ENCODE results near the gene PIAS4.

PIAS4 gene

DNA sequence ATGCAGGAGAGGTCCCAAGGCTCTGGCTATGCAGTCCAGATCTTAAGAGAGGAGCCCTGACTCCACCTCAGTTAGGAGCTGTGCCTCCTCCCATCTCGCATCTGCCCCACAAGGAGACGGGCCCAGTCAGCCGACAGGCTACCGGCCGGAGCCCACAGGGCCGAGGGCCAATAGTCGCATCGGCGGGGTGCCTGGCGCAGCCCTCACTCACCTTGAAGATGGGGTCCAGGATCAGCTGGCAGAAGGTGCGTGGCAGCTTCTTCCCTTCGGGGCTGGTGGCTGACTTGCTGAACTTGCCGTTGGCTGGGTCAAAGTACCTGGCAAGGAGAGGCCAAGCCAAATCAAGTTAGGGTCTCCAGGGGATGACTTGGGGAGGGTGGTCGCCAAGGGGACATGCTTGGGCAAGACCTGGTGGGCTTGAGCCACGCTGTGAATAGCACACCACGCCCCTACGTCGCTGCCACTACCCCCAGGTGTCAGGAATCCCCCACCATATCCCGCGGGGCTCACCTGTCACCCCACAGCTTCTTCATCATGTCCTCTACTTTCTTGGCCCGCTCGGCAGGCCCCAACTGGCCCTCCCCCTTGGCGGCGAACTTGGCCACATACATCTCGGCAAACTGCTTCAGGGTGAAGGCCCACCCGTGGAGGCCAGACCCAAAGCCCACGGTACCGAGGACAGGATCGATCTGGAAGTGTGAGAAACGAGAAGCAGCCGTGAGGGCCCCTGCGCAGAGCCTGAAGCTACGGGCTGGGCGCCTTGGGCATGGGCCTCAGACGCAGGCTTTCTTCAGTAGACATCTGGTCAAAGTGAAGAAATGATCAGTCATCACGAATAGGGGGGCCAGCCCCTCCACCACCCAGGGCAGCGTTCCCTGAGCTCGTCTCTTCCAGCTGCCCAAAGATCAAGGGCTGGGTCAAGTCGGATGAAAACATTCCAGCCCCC lies 25.5 kb upstream of the PIAS4 start:
- no peaks in the 10 kb centered on the region for H3K9me3 ChIP-seq
- H3K4me3 ChIP-seq, result no peak overlapping the region
- no peak for DNase-seq (ENCODE audit: low spot score in 2 of 2)
- H3K4me1 ChIP-seq, result peaks cover 17% of the 10 kb centered on the region
- in situ Hi-C loops (cut with MboI; ENCODE audit: low sequenced_read_pairs), result no loop called here
- peaks cover 82% of the 10 kb centered on the region for H3K36me3 ChIP-seq (replicated peaks)
- H3K27me3 ChIP-seq (ENCODE audit: low read depth), result no peaks in the 10 kb centered on the region

GRCh38 chr19:3982701-3983541 lies 24.6 kb upstream of the PIAS4 start:
- in situ Hi-C loops (cut with MboI; ENCODE audit: low sequenced_read_pairs), result no loop called here

GRCh38 chr19:3983542-3983914 lies 24.0 kb upstream of the PIAS4 start:
- Histone ChIP-seq H3K9me3 (no peaks in the 10 kb centered on the region), H3K36me3 (replicated peaks) (peaks cover 67% of the 10 kb centered on the region), H3K27me3 (ENCODE audit: low read depth) (no peaks in the 10 kb centered on the region), H3K4me3 (peak overlapping the region; percentile 95), H3K4me1 (peaks cover 27% of the 10 kb centered on the region)
- in situ Hi-C loops (cut with MboI; ENCODE audit: low sequenced_read_pairs), result no loop called here
- no peak for DNase-seq (ENCODE audit: low spot score in 2 of 2)

More at GRCh38 chr19:3982701-3983541, 24.6 kb upstream of the PIAS4 start:
- Histone ChIP-seq H3K36me3 (replicated peaks) (peaks cover 73% of the 10 kb centered on the region), H3K4me1 (peaks cover 24% of the 10 kb centered on the region), H3K4me3 (peak overlapping the region; percentile 95), H3K9me3 (no peaks in the 10 kb centered on the region), H3K27me3 (ENCODE audit: low read depth) (no peaks in the 10 kb centered on the region)
- peak in 1 of 2 experiments; percentile 39 for DNase-seq (ENCODE audit: low spot score in 2 of 2)

DNA sequence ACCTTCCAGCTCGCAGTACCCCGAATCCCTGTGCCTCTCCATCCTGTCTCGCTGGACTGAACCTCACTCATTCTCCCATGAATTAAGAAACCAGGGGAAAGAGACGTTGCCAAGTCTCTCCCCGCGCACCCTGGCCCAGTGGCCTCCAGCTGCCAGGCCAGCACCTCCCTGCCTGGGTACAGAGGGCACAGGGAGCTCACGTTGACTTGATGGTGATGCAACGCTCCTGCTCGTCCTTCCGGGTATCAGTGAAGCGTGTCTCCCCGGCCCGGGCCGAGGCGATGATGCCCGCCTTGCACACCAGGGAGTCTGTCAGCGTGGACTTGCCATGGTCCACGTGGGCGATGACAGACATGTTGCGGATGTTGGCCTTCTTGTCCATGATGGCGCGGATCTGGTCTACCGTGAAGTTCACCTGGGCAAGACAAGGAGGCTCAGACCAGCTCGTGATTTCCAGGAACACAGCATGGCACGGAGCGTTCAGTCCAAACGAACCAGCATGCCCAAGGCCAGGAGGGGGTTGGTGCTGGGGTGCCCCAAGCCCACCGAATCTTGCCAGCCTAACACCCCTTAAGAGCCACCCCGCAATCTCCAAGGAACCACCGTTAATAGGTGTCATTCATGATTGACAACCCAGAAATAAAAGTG lies 23.5 kb upstream of the PIAS4 start:
- Histone ChIP-seq H3K36me3 (replicated peaks) (peaks cover 61% of the 10 kb centered on the region), H3K4me1 (peaks cover 27% of the 10 kb centered on the region), H3K4me3 (peak overlapping the region; percentile 95), H3K27me3 (ENCODE audit: low read depth) (no peaks in the 10 kb centered on the region), H3K9me3 (no peaks in the 10 kb centered on the region)
- in situ Hi-C loops (cut with MboI; ENCODE audit: low sequenced_read_pairs), result no loop called here
- DNase-seq (ENCODE audit: low spot score in 2 of 2), result peak in 1 of 2 experiments; percentile 52

DNA sequence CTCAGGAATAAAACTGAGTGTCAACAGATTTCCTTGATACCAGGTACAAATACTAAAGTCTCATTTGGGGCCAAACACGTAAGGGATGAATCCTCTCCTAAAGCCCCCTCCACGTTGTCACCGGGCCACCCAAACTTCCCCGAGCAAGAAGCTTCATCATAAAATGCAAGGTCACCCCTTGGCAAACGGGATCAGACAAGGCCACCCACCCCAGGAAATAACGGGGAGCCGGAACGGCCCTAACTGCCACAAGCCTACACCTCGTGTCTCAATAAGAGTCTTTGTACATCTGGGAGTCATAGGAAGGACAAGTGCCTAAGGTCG lies 23.0 kb upstream of the PIAS4 start:
- Histone ChIP-seq H3K27me3 (ENCODE audit: low read depth) (no peaks in the 10 kb centered on the region), H3K4me3 (peak overlapping the region; percentile 95), H3K36me3 (replicated peaks) (peaks cover 57% of the 10 kb centered on the region), H3K4me1 (peaks cover 27% of the 10 kb centered on the region), H3K9me3 (no peaks in the 10 kb centered on the region)
- in situ Hi-C loops (cut with MboI; ENCODE audit: low sequenced_read_pairs), result no loop called here
- no peak for DNase-seq (ENCODE audit: low spot score in 2 of 2)

- in situ Hi-C loops (cut with MboI; ENCODE audit: low sequenced_read_pairs), result no loop called here
Measured at GRCh38 chr19:3984908-3985642, 22.5 kb upstream of the PIAS4 start, which contains the start of gene EEF2. Gene EEF2, minus strand, starts transcription at chr19:3985463. Its CDS starts 83 bp downstream, at chr19:3985380.

GRCh38 chr19:3985643-3986259 lies 21.8 kb upstream of the PIAS4 start:
- no peak for DNase-seq (ENCODE audit: low spot score in 2 of 2)
- in situ Hi-C loops (cut with MboI; ENCODE audit: low sequenced_read_pairs), result no loop called here
- Histone ChIP-seq H3K9me3 (no peaks in the 10 kb centered on the region), H3K4me3 (peak overlapping the region; percentile 95), H3K27me3 (ENCODE audit: low read depth) (no peaks in the 10 kb centered on the region), H3K36me3 (replicated peaks) (peaks cover 45% of the 10 kb centered on the region), H3K4me1 (peaks cover 27% of the 10 kb centered on the region)

More at GRCh38 chr19:3984908-3985642, 22.5 kb upstream of the PIAS4 start, which contains the start of gene EEF2:
- H3K4me1 ChIP-seq, result peaks cover 27% of the 10 kb centered on the region
- peak; percentile 77 to 92 for DNase-seq (ENCODE audit: low spot score in 2 of 2)
- peaks cover 51% of the 10 kb centered on the region for H3K36me3 ChIP-seq (replicated peaks)
- H3K27me3 ChIP-seq (ENCODE audit: low read depth), result no peaks in the 10 kb centered on the region
- no peaks in the 10 kb centered on the region for H3K9me3 ChIP-seq
- peak within 1 kb of the TSS; percentile 95 for H3K4me3 ChIP-seq

DNA sequence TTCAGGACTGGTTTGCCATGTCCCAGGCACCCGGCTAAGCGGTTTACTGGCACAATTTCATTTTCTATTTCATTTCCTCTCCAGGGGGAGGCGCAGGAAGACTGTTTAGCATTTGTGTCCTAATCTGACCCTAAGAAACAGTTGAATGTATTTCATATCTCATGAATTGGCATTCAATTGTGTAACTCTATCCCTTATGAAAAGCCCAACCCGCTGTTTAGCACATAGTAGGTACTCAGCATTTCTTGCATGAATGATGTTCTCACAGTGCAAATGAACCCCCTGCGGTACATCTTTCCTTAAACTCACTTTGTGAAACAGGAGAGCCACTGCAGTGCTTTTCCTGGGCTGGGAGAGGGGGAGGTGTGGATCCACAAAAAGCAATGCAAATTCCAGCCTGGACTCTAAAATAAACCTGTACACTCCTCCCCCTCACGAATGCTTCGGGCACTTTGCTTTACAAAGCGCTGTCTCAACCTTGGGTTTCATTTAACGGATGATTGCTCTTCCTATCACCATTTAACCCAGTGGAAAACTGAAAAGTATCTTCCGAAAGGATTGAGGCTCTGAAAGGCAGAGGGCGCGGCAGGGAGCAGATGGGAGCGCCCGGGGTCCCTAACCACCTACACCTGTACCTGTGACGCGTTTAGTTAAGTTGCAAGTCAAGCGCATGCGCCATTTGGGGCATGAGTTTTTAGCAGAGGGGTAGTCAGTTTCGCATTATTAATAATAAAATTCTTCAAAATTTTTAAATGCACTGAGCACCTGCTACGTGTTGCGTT lies 21.1 kb upstream of the PIAS4 start:
- peaks cover 27% of the 10 kb centered on the region for H3K4me1 ChIP-seq
- H3K36me3 ChIP-seq (replicated peaks), result peaks cover 38% of the 10 kb centered on the region
- H3K27me3 ChIP-seq (ENCODE audit: low read depth), result no peaks in the 10 kb centered on the region
- no peaks in the 10 kb centered on the region for H3K9me3 ChIP-seq
- peak; percentile 87 to 92 for DNase-seq (ENCODE audit: low spot score in 2 of 2)
- H3K4me3 ChIP-seq, result peak overlapping the region; percentile 95
- in situ Hi-C loops (cut with MboI; ENCODE audit: low sequenced_read_pairs), result no loop called here

- peak; percentile 82 to 91 for DNase-seq (ENCODE audit: low spot score in 2 of 2)
- peaks cover 24% of the 10 kb centered on the region for H3K36me3 ChIP-seq (replicated peaks)
- peaks cover 27% of the 10 kb centered on the region for H3K4me1 ChIP-seq
- in situ Hi-C loops (cut with MboI; ENCODE audit: low sequenced_read_pairs), result no loop called here
- no peaks in the 10 kb centered on the region for H3K9me3 ChIP-seq
- H3K4me3 ChIP-seq, result peak overlapping the region; percentile 95
- H3K27me3 ChIP-seq (ENCODE audit: low read depth), result no peaks in the 10 kb centered on the region
Measured at GRCh38 chr19:3987619-3988371, 19.7 kb upstream of the PIAS4 start.

DNA sequence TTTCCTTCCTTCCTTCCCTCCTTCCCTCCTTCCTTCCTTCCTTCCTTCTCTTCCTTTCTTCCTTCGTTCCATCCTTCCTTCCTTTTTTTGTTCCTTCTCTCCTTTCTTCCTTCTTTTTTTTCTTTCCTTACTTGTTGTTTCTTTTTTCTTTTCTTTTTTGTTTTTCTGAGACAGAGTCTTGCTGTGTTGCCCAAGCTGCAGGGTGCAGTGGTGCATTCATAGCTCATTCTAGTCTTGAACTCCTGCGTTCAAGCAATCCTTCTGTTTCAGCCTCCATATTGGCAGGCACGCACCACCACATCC lies 16.8 kb upstream of the PIAS4 start:
- Histone ChIP-seq H3K4me1 (peaks cover 15% of the 10 kb centered on the region), H3K9me3 (no peaks in the 10 kb centered on the region), H3K27me3 (ENCODE audit: low read depth) (no peaks in the 10 kb centered on the region), H3K4me3 (no peak overlapping the region; the same call in 1 of the 2 replicates), H3K36me3 (replicated peaks) (no peaks in the 10 kb centered on the region)
- in situ Hi-C loops (cut with MboI; ENCODE audit: low sequenced_read_pairs), result no loop called here
- DNase-seq (ENCODE audit: low spot score in 2 of 2), result no peak

GRCh38 chr19:3995607-3996006 lies 11.9 kb upstream of the PIAS4 start:
- in situ Hi-C loops (cut with MboI; ENCODE audit: low sequenced_read_pairs), result no loop called here

More at GRCh38 chr19:3995607-3996006, 11.9 kb upstream of the PIAS4 start:
- Histone ChIP-seq H3K27me3 (ENCODE audit: low read depth) (no peaks in the 10 kb centered on the region), H3K9me3 (no peaks in the 10 kb centered on the region), H3K36me3 (replicated peaks) (no peaks in the 10 kb centered on the region), H3K4me1 (no peaks in the 10 kb centered on the region), H3K4me3 (no peak overlapping the region)
- peak in 1 of 2 experiments; percentile 43 for DNase-seq (ENCODE audit: low spot score in 2 of 2)
